Measurements from ENCODE around the gene RAB7B.

DNA sequence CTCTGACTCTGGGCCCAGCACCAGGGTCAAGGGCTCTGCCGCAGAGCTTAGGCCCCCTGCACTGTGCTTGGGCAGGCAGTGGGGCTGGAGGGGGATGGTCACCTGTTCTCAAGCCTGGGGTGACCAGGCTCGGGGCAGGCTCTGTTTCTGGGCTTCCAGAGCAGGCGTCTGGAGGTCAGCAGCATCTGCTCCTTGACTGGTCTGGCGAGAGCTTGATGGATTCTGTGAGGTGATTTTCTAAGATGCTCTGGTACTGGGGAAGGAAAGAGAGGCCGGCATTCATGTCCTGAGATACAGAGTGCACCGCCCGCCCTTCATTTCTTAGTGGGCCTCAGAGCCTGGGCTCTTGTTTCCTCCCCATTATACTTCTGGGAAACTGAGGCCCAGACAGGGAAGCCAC lies 24.5 kb downstream of the RAB7B start:
- TF ChIP-seq CTCF (IDR thresholded peaks at IDR 0.05; ENCODE audit: low read depth, low read length, missing input control) (no peak), YY1 (IDR thresholded peaks at IDR 0.05) (no peak), GABPA (IDR thresholded peaks at IDR 0.05 in 1 of 2, conservative IDR thresholded peaks at IDR 0.05 in 1 of 2) (no peak), SP1 (IDR thresholded peaks at IDR 0.05) (no peak)
- TF ChIP-seq, protein P1, sequence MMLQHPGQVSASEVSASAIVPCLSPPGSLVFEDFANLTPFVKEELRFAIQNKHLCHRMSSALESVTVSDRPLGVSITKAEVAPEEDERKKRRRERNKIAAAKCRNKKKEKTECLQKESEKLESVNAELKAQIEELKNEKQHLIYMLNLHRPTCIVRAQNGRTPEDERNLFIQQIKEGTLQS (IDR thresholded peaks at IDR 0.05) = no peak
